SK-N-DZ (cell line): ENCODE results near the gene TBPL1. TPM values are rescaled to one million over a fixed set of nuclear protein-coding genes. Genes with fewer than 3 reads are reported as not detected.
A peak's percentile ranks its signal among the peaks of the same experiment; 100 is the strongest.
"Not testable (repeated sequence)": the region's sequence is repeated elsewhere in the genome, so short reads cannot be mapped to it uniquely, and the experiment has no call there.

Experiments used
- DNase-seq: peaks from one replicate; pipeline ENCODE4 v3.0.0-alpha.2; 2015; ENCODE audit warnings: low spot score
- polyA plus RNA-seq, 2 experiments: library from polyadenylated mRNA; depleted of rRNA; stranded (reverse); fragments of >200 nt; gene quantifications; 2 replicates each; pipeline ENCODE4 v1.2.3, GENCODE V29; 2014

Gene TBPL1
- polyA plus RNA-seq (2014; cell fraction: cytosol; rRNA removed) = 71.3 and 77.6 TPM in 2 replicates
- polyA plus RNA-seq (2014; cell fraction: nucleus; rRNA removed) = 47.0 and 58.7 TPM in 2 replicates

- peak; percentile 96 for DNase-seq
These were observed at the start of gene TBPL1 for GRCh38 chr6:133952815-133953633. Gene TBPL1, plus strand, starts transcription at chr6:133953224. Its CDS starts 26,902 bp downstream, at chr6:133980126.

DNA sequence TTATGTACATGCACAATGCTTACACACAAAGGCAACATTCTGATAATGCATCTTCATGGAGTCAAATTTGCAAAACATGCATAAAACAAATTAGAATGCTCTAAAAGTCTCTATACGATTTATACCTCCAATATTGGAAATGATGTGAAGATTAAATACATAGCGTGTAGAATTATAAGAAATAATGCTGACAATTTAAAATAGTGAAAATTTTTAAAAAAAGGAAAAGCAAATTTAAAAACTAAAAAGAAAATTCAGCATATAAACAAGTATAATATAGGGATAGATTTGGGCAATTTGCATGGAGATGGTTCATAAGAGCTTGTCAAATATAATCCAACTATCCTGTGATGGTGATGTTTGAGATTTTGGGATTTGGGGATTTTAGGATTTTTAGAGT, 49.2 kb upstream of the TBPL1 start:
- no peak for DNase-seq

GRCh38 chr6:133906050-133906449, 47.0 kb upstream of the TBPL1 start:
- no peak for DNase-seq

GRCh38 chr6:133916650-133917151, 36.3 kb upstream of the TBPL1 start:
- peak; percentile 70 for DNase-seq

DNA sequence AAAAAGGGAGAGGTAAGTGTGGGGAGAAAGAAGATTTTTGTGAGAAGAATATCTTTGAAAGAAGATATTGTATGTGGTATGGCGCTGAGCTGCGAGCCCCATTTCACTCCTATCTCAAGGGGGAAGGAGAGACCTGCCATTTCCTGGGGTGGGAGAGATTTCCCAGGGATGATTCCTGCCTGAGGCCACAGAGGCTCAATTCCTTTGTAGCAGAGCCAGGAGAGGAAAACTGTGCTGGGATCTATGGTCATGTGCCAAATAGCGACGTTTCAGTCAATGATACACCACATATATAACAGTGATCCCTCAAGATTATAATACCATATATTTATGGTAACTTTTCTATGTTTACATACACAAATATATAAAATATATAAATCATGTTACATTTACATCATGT, 35.2 kb upstream of the TBPL1 start:
- DNase-seq = no peak

- no peak for DNase-seq
These were observed 34.7 kb upstream of the TBPL1 start for GRCh38 chr6:133918208-133918930.

DNA sequence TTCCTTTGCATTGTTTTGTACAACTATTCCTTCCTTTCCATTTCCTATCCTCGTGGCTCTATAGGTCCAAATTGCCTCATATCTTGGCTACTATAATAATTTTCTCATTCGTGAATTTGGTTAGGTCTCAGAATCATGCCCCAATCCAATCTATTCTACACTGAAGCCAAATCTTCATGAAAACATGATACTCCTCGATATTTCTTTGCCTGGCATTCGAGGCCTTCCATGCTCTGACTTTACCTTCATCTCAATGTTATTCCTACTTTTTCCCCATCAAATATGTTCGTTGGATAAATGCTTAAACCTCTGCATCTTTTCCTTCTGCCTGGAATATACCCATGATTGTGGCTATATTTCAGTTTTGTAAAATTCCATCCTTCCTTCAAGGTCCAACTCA, 33.7 kb upstream of the TBPL1 start:
- no peak for DNase-seq

DNA sequence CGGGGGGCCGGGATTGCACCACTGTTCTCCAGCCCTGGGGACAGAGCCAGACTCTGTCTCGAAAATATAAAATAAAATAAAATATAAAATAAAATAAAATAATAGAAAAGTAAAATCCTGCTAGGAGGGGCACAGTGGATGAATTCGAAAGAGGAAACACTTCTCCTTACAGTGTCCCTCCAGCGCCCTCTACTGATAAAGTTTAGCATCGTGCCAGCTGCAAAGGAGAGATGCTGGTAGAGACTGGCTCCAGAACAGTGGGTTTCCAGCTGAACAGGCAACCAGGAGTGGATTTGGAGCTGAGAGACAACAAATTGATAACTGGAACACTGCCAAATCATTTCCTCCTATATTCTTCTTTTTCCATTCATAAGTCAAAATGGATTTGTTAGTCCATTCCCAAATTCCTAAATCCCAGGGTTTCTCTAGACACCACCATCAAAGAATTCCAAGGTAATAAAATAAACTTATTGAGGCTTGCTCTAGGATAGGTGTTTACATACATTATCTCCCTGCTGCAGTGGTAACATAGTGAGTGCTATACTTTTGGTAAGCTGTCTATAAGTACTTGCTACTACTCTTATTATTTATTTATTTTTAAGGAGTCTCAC, 31.7 kb upstream of the TBPL1 start:
- DNase-seq = peak; percentile 71

DNA sequence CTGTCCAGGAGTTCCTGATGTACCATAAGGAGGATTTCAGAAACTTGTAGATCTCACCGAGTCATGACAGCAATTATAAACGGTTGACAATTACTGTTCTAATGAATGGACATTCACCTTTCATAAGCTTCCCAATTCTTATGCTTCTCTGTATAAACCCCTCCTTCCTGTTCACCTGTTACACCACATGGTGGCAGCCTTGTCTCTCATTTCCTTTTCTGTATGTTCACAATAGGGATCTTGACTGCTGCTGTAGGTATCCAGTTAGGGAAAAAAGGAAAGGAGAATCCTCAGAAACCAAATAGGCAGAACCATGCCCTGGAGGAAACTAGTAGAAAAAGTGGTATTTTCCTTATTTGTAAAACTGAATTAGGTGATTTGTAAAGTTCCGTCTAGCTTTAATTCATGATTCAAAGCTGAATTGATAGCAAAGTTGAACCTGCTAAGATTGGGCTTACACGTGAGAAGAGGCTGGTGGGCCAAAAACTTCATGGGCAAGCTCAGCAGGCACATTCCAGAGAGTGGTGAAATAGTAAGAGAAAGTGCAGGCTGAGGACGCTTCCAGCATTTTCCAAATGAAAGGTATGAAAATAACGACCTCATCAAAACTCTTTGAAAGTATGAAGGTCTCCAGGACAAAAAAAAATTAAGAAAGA, 29.0 kb upstream of the TBPL1 start:
- peak; percentile 77 for DNase-seq

- DNase-seq = not testable (repeated sequence)
These were observed 21.8 kb upstream of the TBPL1 start for GRCh38 chr6:133931221-133931620.

- DNase-seq = not testable (repeated sequence)
These were observed 16.7 kb upstream of the TBPL1 start for GRCh38 chr6:133936352-133936751.

GRCh38 chr6:133937909-133938308, 15.1 kb upstream of the TBPL1 start:
- no peak for DNase-seq

- no peak for DNase-seq
These were observed 14.5 kb upstream of the TBPL1 start for GRCh38 chr6:133938533-133938932.

DNA sequence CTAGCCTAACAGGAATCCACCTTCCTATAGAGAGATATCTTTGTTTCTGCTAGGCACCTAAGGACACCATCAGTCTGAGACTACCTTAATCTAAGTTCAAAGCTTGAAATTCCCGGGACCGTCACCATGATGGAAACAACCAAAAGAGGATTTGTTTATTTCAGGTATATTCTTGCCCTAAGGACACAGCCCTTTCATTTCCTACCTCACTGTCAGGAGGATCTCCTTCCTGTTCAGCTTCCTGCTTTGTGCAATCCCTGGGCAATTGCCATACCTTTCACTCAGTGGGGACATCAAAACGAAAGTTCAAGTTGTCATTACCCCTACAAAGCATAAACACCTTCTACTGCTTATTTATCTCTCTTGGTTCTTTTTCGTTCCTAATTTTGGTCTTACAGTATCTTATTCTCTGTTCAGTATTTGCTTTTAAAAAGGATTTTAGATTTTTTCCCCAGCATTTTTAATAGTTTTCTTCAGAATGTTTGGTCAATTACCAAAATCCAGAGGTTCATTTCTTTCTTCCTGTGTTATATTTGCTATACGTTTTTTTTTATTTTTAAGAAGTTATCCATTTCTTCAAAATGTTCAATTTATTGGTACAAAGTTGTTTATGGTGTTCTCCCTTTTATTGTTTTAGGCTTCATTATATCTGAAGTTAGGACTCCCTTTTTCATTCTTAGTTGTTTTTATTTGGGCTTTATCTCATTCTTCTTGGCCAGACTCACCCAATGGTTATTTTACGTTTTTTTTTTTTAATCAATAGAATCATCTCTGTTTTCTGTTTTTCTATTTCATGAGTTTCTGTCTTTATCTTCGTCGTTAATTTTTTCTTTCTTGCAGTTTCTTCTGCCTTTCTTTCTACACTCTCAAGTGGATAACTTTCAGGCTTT, 13.0 kb upstream of the TBPL1 start:
- no peak for DNase-seq

- no peak for DNase-seq
These were observed 7.9 kb upstream of the TBPL1 start for GRCh38 chr6:133945158-133945557.

DNA sequence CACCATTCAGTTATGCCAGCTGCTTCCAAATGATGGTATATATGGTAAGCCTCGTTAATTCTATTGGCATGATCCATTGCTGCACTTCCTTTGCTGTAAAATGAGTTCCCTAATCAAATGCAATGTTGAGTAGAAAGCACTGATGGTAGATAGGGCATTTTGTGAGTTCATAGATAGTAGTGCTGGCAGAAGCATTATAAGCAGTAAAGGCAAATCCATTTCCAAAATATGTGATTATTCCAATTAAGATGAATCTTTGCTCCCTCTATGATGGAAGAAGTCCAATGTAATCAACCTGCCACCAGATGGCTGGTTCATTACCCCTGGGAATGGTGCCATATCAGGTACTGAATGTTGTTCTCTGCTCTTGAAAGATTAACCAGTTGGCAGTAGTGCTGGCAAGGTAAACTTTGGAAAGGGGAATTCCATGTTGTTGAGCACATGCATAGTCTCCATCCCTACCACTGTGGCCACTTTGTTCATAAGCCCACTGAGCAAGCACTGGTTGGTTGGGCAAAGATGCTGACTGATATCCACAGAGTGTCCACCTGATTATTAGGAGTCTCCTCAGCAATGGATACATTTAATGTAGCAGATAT, 5.6 kb upstream of the TBPL1 start:
- DNase-seq = peak; percentile 10

DNA sequence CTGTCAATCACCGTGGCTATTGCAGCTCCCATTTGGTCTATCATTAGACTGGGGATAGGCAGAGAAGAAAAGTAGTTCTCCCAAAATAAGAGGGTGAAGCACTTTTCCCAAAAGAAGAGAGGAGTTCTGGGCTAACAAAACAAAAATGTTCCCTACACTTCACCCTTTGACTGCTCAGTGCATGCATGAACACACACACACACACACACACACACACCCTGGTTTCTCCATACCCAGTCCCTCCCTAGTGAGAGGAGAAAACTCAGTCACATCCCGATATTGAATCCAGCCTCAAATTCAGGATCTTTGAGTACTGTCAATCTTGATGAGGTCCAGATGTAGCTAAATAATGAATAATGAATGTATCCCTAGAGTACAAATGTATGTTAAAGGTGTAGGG, 4.6 kb upstream of the TBPL1 start:
- DNase-seq = no peak

GRCh38 chr6:133951227-133951626, 1.8 kb upstream of the TBPL1 start:
- no peak for DNase-seq

DNA sequence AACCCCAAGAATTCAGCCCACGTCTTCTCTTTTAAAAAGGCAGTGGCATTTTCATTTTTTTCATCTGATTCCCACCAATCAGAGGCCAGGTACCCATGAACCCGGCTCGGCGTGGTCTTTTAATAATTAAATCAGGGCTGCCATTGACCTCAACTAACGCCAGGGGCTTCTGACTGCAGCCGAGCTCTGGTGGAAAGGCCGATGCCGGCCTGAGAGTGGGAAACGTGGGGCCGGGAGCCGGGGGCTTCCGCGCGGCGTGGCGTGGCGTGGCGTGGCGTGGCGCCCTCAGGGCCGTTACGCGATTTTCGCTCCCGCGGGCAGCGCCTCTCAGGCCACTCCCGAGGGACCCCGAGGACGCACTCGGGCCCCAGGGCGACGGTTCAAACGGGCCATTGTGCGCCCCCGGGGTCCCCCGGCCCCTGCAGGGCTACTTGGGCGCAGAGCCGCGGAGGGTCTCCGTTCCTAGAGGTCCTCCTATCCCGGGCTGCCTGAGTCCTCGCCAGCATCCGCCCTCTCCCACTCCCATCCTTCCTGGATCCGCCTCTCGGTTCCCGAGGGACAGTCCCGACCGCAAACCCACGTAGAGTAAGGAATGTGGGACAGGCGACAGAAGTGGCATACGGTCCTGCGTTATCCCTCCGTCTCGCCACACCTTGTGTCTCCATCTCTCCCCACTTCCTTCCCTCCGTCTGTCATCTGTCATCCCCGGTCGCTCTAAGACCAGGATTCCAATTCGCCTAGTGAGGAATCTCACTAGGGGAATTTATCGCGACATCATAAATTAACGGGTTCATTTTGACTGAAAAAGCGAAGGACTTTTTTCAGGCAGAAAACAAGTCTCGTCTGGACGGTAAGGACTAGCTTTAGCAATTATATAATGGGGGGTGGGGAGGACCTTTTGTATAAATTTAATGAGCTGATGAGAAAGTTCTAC, 876 bp upstream of the TBPL1 start:
- peak; percentile 83 for DNase-seq
